ENCODE measurements around the gene FNIP2.
A peak's percentile ranks its signal among the peaks of the same experiment; 100 is the strongest.
"Not testable (repeated sequence)": the region's sequence is repeated elsewhere in the genome, so short reads cannot be mapped to it uniquely, and the experiment has no call there.

The FNIP2 gene

DNA sequence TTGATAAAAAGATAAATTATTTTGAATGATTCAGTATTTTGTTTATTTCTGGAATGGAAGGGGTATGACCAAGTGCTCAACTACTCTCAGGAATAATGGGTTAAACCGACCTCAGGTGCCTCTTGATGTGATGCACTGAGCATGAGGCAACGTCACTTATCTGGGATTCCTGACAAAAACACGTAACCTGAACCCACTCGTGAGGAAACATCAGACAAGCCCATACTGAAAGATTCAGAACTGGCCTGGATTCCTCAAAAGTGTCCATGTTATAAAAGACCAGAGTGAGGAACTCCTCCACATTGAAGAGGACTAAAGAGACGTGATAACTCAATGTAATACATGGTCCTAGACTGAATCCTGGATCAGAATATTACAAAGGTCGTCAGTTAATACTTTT, 144.0 kb downstream of the FNIP2 start:
- DNase-seq (ENCODE audit: low spot score): no peak

DNA sequence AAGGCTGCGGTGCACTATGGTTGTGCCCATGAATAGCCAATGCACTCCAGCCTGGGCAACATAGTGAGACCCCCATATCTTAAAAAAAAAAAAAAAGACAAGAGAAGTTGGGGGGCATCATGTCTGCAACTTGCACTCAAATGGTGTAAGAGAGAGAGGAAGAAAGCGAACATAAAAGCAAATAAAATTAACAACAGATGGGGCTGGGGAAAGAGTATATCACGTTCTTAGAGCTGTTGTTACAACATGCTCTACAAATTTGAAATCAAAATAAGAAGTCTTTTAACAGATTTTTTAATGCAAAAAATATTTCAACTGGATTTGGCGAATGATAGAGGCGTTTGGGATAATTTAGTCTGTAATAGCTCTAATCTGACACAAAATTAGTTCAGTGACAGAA, 144.9 kb downstream of the FNIP2 start:
- DNase-seq (ENCODE audit: low spot score): no peak

GRCh38 chr4:158914218-158914617, 145.4 kb downstream of the FNIP2 start:
- peak; percentile 68 for DNase-seq (ENCODE audit: low spot score)

- no peak for DNase-seq (ENCODE audit: low spot score)
Measured at GRCh38 chr4:158915683-158916241, 146.9 kb downstream of the FNIP2 start.

GRCh38 chr4:158920452-158920996, 151.7 kb downstream of the FNIP2 start:
- DNase-seq (ENCODE audit: low spot score): not testable (repeated sequence)

DNA sequence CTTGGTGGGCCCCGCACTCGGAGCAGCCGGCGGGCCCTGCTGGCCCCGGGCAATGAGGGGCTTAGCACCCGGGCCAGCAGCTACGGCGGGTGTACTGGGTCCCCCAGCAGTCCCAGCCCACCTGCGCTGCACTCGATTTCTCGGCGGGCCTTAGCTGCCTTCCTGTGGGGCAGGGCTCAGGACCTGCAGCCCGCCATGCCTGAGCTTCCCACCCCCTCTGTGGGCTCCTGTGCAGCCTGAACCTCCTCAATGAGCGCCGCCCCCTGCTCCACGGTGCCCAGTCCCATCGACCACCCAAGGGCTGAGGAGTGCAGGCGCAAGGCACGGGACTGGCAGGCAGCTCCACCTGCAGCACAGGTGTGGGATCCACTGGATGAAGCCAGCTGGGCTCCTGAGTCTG, 158.9 kb downstream of the FNIP2 start:
- not testable (repeated sequence) for DNase-seq (ENCODE audit: low spot score)

GRCh38 chr4:158929939-158930638, 161.3 kb downstream of the FNIP2 start:
- DNase-seq (ENCODE audit: low spot score): no peak

DNA sequence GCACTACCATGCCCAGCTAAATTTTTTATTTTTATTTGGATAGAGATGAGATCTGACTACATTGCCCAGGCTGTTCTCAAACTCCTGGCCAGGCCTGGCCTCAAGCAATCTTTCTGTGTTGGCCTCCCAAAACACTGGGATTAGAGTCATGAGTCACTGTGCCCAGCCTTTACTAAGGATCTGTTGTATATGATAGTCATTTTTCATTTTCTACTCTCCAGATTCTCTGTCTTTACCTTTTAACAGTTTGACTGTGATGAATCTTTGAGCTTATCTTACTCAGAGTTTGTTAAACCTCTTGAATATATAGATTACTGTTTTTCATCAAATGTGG, 161.8 kb downstream of the FNIP2 start:
- no peak for DNase-seq (ENCODE audit: low spot score)

- DNase-seq (ENCODE audit: low spot score): no peak
Measured at GRCh38 chr4:158933236-158933635, 164.4 kb downstream of the FNIP2 start.

- DNase-seq (ENCODE audit: low spot score): no peak
Measured at GRCh38 chr4:158934996-158935669, 166.3 kb downstream of the FNIP2 start.

DNA sequence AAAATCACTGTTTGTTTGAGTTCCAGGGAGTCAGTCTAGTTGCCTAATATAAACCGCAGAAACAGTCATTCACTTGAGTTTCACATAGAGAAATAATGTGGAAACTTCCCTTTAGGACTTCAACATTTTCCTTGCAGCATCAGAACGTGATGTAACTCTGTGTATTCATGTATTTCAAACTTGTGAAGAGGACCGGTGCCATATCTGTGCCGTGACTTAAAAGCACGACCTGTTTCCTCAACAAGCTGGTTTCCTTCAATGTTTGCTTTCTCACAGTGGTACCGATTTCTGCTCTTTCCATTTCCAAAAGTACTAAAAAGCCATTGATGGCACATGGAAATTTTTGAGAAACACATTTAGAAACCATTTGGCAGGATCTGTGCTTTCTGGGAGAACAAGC, 167.4 kb downstream of the FNIP2 start:
- DNase-seq (ENCODE audit: low spot score): no peak

DNA sequence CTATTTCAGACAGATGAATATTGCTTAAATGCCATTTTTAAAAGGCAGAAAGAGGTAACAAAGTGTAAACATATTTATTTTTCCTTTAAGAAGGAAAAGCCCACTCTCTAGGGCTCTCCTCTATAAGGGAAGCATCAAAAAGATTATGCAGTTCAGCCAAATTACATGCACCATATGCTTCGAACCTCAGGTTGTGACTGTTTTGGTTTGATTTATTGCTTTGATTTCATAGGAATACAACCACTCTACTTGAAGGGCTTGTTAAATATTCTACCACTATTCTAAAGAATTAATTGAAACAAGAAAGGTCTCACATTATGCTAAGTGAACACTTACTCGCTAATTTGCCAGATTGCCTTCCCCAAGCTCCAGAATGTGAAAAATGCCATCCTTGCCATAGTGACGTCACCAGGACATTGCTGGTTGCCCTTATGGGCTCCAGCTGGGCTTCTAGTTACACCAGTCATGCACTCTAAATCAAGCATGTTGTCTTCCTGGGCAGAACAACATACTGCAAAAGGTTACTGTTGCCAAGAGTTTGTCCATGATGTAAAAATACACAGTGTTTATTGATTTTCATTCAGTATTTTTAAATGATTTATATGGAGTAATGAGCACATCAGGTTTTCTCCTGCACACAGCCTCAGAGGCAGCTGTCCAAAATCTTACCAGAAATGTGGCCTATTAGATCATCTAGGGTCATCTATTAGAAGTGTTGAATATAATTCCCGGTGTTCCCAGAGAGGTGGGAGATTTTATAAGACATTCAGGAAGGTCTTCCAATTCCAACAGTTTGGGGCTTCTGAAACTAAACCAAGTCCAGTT, 169.6 kb downstream of the FNIP2 start:
- DNase-seq (ENCODE audit: low spot score): peak; percentile 14

- no peak for DNase-seq (ENCODE audit: low spot score)
Measured at GRCh38 chr4:158940271-158940670, 171.4 kb downstream of the FNIP2 start.

- no peak for DNase-seq (ENCODE audit: low spot score)
Measured at GRCh38 chr4:158941321-158941720, 172.5 kb downstream of the FNIP2 start.

- no peak for DNase-seq (ENCODE audit: low spot score)
Measured at GRCh38 chr4:158941895-158942294, 173.1 kb downstream of the FNIP2 start.

DNA sequence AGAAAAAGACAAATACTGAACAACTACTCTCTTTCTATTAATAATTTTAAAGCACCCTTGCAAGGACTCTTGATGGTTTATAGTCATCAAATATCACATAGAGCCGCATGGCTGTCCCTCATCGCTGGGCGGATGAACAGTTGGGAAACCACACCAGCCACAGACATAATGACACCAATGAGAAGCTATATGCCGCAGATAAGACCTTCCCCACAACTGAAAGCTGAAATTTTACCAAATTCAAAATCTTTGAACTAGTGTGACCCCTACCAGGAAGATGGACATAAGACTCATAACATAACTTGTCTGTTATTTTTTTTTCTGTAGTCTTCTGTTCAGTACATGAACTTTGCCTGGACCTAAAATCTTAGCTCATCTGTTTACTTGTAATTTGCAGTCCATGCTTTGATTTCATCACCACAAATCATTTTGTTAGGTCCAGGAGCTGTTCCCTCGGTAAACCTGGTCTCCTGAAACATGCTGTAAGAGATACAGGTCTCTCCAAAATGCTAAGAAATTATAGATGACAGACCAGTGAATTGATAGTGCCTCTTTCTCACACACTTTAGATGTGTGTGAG, 176.8 kb downstream of the FNIP2 start:
- DNase-seq (ENCODE audit: low spot score): no peak

GRCh38 chr4:158946825-158947224, 178.0 kb downstream of the FNIP2 start:
- DNase-seq (ENCODE audit: low spot score): no peak

GRCh38 chr4:158948071-158948470, 179.2 kb downstream of the FNIP2 start:
- no peak for DNase-seq (ENCODE audit: low spot score)

DNA sequence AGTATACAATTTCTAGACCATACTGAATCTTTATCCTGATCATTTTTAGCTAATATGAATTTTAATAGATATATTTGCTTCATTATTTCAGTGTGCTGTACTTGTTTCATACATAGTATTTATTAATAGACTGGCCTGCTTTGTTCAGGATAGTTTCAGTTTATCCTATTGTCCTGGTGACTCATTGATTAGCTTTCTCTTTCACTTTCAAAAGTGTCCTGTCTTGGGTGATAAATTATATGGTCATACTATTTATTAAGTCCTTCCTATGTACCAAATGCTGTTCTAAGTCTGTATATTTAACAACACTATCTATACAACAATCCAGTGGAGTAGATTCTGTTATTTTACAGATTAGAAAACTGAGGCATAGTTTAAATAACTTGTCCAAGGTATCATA, 180.3 kb downstream of the FNIP2 start:
- peak; percentile 77 for DNase-seq (ENCODE audit: low spot score)

DNA sequence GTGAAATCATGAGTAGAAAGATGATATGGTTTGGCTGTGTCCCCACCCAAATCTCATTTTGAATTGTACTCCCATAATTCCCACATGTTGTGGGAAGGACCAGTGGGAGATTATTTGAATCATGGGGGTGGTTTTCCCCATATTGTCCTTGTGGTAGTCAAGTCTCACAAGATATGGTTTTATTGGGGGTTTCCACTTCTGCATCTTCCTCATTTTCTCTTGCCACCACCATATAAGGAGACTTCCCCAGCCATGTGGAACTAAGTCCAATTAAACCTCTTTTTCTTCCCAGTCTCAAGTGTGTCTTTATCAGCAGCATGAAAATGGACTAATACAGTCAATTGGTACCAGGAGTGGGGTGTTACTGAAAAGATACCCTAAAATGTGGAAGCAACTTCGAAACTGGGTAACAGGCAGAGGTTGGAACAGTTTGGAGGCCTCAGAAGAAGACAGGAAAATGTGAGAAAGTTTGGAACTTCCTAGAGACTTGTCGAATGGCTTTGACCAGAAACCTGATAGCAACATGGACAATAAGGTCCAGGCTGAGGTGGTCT, 183.5 kb downstream of the FNIP2 start:
- not testable (repeated sequence) for DNase-seq (ENCODE audit: low spot score)

- not testable (repeated sequence) for DNase-seq (ENCODE audit: low spot score)
Measured at GRCh38 chr4:158956345-158956744, 187.5 kb downstream of the FNIP2 start.

GRCh38 chr4:158956918-158957317, 188.1 kb downstream of the FNIP2 start:
- DNase-seq (ENCODE audit: low spot score): not testable (repeated sequence)
